Mucosa of descending colon (tissue), 3 donors: ENCODE measurements around the gene VTN. TPM values are rescaled to one million over a fixed set of nuclear protein-coding genes. Genes with fewer than 3 reads are reported as not detected.

ENCODE experiments used
- ATAC-seq: fragments of 200-7000 bp; cut with Tn5 transposase; one replicate; pipeline ENCODE4 v1.9.1; 2020; ENCODE audit warnings: mild to moderate bottlenecking, moderate library complexity
- DNase-seq, 3 donors: peaks; one replicate each; pipeline ENCODE4 v3.0.0-alpha.2; 2020
- H3K36me3 ChIP-seq: fragments of 200-600 bp; one replicate; pipeline ENCODE4 v1.8.0; 2021; ENCODE audit warnings: low read depth, mild to moderate bottlenecking
- H3K4me1 ChIP-seq: fragments of 200-600 bp; one replicate; pipeline ENCODE4 v1.8.0; 2021; ENCODE audit warnings: low read depth, mild to moderate bottlenecking
- H3K4me3 ChIP-seq: fragments of 200-600 bp; one replicate; pipeline ENCODE4 v1.8.0; 2021; ENCODE audit warnings: mild to moderate bottlenecking
- H3K9me3 ChIP-seq: fragments of 200-600 bp; one replicate; pipeline ENCODE4 v1.8.0; 2021; ENCODE audit warnings: mild to moderate bottlenecking
- CTCF ChIP-seq: fragments of 200-600 bp; IDR thresholded peaks from one replicate; pipeline ENCODE4 v1.8.0; 2022; ENCODE audit warnings: antibody characterized with exemption, mild to moderate bottlenecking
- intact Hi-C, 2 donors: fragments of 100-400 bp; cut with DNase I in 1 of 2; cut with micrococcal nuclease in 1 of 2; formaldehyde crosslinking; loops; one replicate each; pipeline versions ENCODE4 v1.11.0 to v1.11.1; 2022; cut with DNase I, micrococcal nuclease
- total RNA-seq, 3 donors: library from RNA; stranded (reverse); fragmentation: NEBNext Ultra II Directional in 2 of 3; extraction: Animal tissue kit (Norgen Biotek cat#: 25700) in 2 of 3; gene quantifications; one replicate each; pipeline versions ENCODE4 v1.2.1 to v1.2.4, GENCODE V29; 2021 to 2023
- donor health status: DM: no; HTN: no; CAD: no; lungs with moderate emphysema.
- donor health status: DM: no; HTN: no; CAD: no.
- donor health status: DM: no; HTN: yes; CAD: no.

The VTN gene
- total RNA-seq, 3 donors from 2014 or later = 0.23 to 0.39 (median 0.35) TPM

GRCh38 chr17:28394337-28395116 lies 24.4 kb upstream of the VTN start:
- Histone ChIP-seq H3K4me1 (no peaks in the 10 kb centered on the region), H3K4me3 (no peak overlapping the region), H3K9me3 (no peaks in the 10 kb centered on the region), H3K36me3 (no peaks in the 10 kb centered on the region)
- no peak for TF ChIP-seq CTCF
- DNase-seq (no peak), ATAC-seq (no peak)
- intact Hi-C loops = no loop called here

GRCh38 chr17:28392491-28392890 lies 22.4 kb upstream of the VTN start:
- ATAC-seq (no peak), DNase-seq (no peak)
- no peaks in the 10 kb centered on the region for H3K4me1 ChIP-seq

GRCh38 chr17:28391401-28391800 lies 21.3 kb upstream of the VTN start:
- intact Hi-C loops = no loop called here
- no peak for ATAC-seq
- Histone ChIP-seq H3K4me1 (no peaks in the 10 kb centered on the region), H3K4me3 (no peak overlapping the region), H3K9me3 (no peaks in the 10 kb centered on the region), H3K36me3 (no peaks in the 10 kb centered on the region)
- no peak for TF ChIP-seq CTCF
- DNase-seq = no peak

More at GRCh38 chr17:28392491-28392890, 22.4 kb upstream of the VTN start:
- TF ChIP-seq CTCF = no peak
- H3K36me3 ChIP-seq = no peaks in the 10 kb centered on the region
- intact Hi-C loops = no loop called here
- H3K4me3 ChIP-seq = no peak overlapping the region
- no peaks in the 10 kb centered on the region for H3K9me3 ChIP-seq

GRCh38 chr17:28390984-28391383 lies 20.9 kb upstream of the VTN start:
- no peak for DNase-seq
- TF ChIP-seq CTCF = no peak
- no peaks in the 10 kb centered on the region for H3K4me1 ChIP-seq
- no peak overlapping the region for H3K4me3 ChIP-seq
- intact Hi-C loops = no loop called here
- no peak for ATAC-seq
- no peaks in the 10 kb centered on the region for H3K9me3 ChIP-seq
- no peaks in the 10 kb centered on the region for H3K36me3 ChIP-seq

GRCh38 chr17:28390563-28390962 lies 20.5 kb upstream of the VTN start:
- intact Hi-C loops = no loop called here
- ATAC-seq (no peak), DNase-seq (no peak)
- Histone ChIP-seq H3K36me3 (no peaks in the 10 kb centered on the region), H3K4me1 (no peaks in the 10 kb centered on the region), H3K4me3 (no peak overlapping the region), H3K9me3 (no peaks in the 10 kb centered on the region)
- TF ChIP-seq CTCF = no peak

- DNase-seq (no peak), ATAC-seq (no peak)
- Histone ChIP-seq H3K4me1 (no peaks in the 10 kb centered on the region), H3K4me3 (no peak overlapping the region), H3K36me3 (no peaks in the 10 kb centered on the region), H3K9me3 (no peaks in the 10 kb centered on the region)
- intact Hi-C loops = no loop called here
- no peak for TF ChIP-seq CTCF
These were observed 20.0 kb upstream of the VTN start for GRCh38 chr17:28390141-28390540.
